Esophagus mucosa (tissue), 1 donor: ENCODE results near the gene NRTN. TPM values are rescaled to one million over a fixed set of nuclear protein-coding genes. Genes with fewer than 3 reads are reported as not detected.
A peak's percentile ranks its signal among the peaks of the same experiment; 100 is the strongest.

Experiments used
- ATAC-seq: fragments of 200-7000 bp; cut with Tn5 transposase; one replicate; pipeline ENCODE4 v1.9.1; 2020
- total RNA-seq: library from RNA; stranded (reverse); gene quantifications from one replicate; pipeline ENCODE4 v1.2.4, GENCODE V29; 2023
- donor health status: DM: yes; HTN: yes; CAD: no.

NRTN gene
- total RNA-seq, 1 donor from 2014 or later, result 2.7 TPM

GRCh38 chr19:5814852-5815246 is 10.0 kb downstream of the NRTN start:
- ATAC-seq, result peak; percentile 43

GRCh38 chr19:5817218-5817617 is 12.4 kb downstream of the NRTN start:
- no peak for ATAC-seq

GRCh38 chr19:5818594-5818993 is 13.7 kb downstream of the NRTN start:
- ATAC-seq, result no peak

- peak; percentile 10 for ATAC-seq
Measured at GRCh38 chr19:5820785-5821184, 15.9 kb downstream of the NRTN start.

GRCh38 chr19:5821521-5822180 is 16.8 kb downstream of the NRTN start:
- ATAC-seq, result no peak

- ATAC-seq, result no peak
Measured at GRCh38 chr19:5822181-5822844, 17.4 kb downstream of the NRTN start.

GRCh38 chr19:5823579-5824281 is 18.9 kb downstream of the NRTN start:
- peak; percentile 11 for ATAC-seq

GRCh38 chr19:5824751-5825150 is 19.9 kb downstream of the NRTN start:
- no peak for ATAC-seq

- peak; percentile 4 for ATAC-seq
Measured at GRCh38 chr19:5825178-5825577, 20.3 kb downstream of the NRTN start.

- ATAC-seq, result no peak
Measured at GRCh38 chr19:5826531-5827341, 21.9 kb downstream of the NRTN start.

- ATAC-seq, result no peak
Measured at GRCh38 chr19:5827342-5827890, 22.5 kb downstream of the NRTN start.

GRCh38 chr19:5827891-5828660 is 23.2 kb downstream of the NRTN start:
- ATAC-seq, result peak; percentile 69

- ATAC-seq, result no peak
Measured at GRCh38 chr19:5828661-5829566, 24.0 kb downstream of the NRTN start.

- no peak for ATAC-seq
Measured at GRCh38 chr19:5829567-5830310, 24.9 kb downstream of the NRTN start.

GRCh38 chr19:5831159-5831558 is 26.3 kb downstream of the NRTN start:
- no peak for ATAC-seq

GRCh38 chr19:5832061-5832460 is 27.2 kb downstream of the NRTN start:
- no peak for ATAC-seq

GRCh38 chr19:5832527-5833216 is 27.8 kb downstream of the NRTN start:
- ATAC-seq, result no peak

- ATAC-seq, result no peak
Measured at GRCh38 chr19:5837761-5838352, 33.0 kb downstream of the NRTN start.
